Right renal pelvis (tissue), 4 donors: ENCODE data around the gene CASP8AP2. TPM values are rescaled to one million over a fixed set of nuclear protein-coding genes. Genes with fewer than 3 reads are reported as not detected.
"Not testable (repeated sequence)": the region's sequence is repeated elsewhere in the genome, so short reads cannot be mapped to it uniquely, and the experiment has no call there.

ENCODE experiments used
- DNase-seq, 4 donors: peaks; one replicate each; pipeline ENCODE4 v3.0.0-alpha.2; 2013; ENCODE audit warnings: low read depth in 4 of 4, low spot score in 3 of 4, missing footprints in 1 of 4
- polyA plus RNA-seq, 4 donors: library from polyadenylated mRNA; unstranded; fragments of 120-200 nt; gene quantifications; one replicate each; pipeline ENCODE4 v1.2.1, GENCODE V29; 2013; ENCODE audit not compliant: insufficient read length in 4 of 4

The CASP8AP2 gene
- polyA plus RNA-seq, 4 donors = 22.7 to 29.7 (median 26.5) TPM

GRCh38 chr6:89886378-89887120, 56.9 kb downstream of the CASP8AP2 start:
- DNase-seq = no peak

- DNase-seq = peak in 1 of 4 donors; percentile 3
These were observed 57.9 kb downstream of the CASP8AP2 start for GRCh38 chr6:89887452-89888137.

- no peak for DNase-seq
These were observed 58.4 kb downstream of the CASP8AP2 start for GRCh38 chr6:89888138-89888514.

- DNase-seq = no peak
These were observed 59.2 kb downstream of the CASP8AP2 start for GRCh38 chr6:89888871-89889270.

GRCh38 chr6:89890845-89891528, 61.3 kb downstream of the CASP8AP2 start:
- not testable (repeated sequence) for DNase-seq

- DNase-seq = not testable (repeated sequence)
These were observed 62.9 kb downstream of the CASP8AP2 start for GRCh38 chr6:89892577-89892976.

GRCh38 chr6:89894169-89894568, 64.5 kb downstream of the CASP8AP2 start, which contains the start of gene GJA10:
Gene GJA10, plus strand, starts transcription at chr6:89894469. Its CDS starts 0 bp downstream, at chr6:89894469.
- no peak for DNase-seq

GRCh38 chr6:89895276-89895874, 65.7 kb downstream of the CASP8AP2 start:
- peak; percentile 58 to 69 (median 62) for DNase-seq

GRCh38 chr6:89910001-89910901, 80.6 kb downstream of the CASP8AP2 start:
- DNase-seq = not testable (repeated sequence)

- no peak for DNase-seq
These were observed 81.2 kb downstream of the CASP8AP2 start for GRCh38 chr6:89910902-89911240.

GRCh38 chr6:89916136-89916920, 86.6 kb downstream of the CASP8AP2 start:
- no peak for DNase-seq

GRCh38 chr6:89917216-89917615, 87.5 kb downstream of the CASP8AP2 start:
- no peak for DNase-seq

GRCh38 chr6:89917801-89918366, 88.2 kb downstream of the CASP8AP2 start:
- DNase-seq = no peak

Other genes with a start within 250 kb of the CASP8AP2 start
- 10 to 100 TPM; 41.7 to 58.3 (median 54.4) TPM for gene LYRM2, start 191.1 kb upstream of the CASP8AP2 start, polyA plus RNA-seq
- 10 to 100 TPM; 40.4 to 45.5 (median 41.0) TPM for gene MDN1, start 10.1 kb upstream of the CASP8AP2 start, polyA plus RNA-seq
- gene GJA10, start 64.6 kb downstream of the CASP8AP2 start, polyA plus RNA-seq = not detected